BE2C (cell line): ENCODE results near the gene EYS.
"Not testable (repeated sequence)": the region's sequence is repeated elsewhere in the genome, so short reads cannot be mapped to it uniquely, and the experiment has no call there.

ENCODE experiments used
- DNase-seq: peaks from one replicate; pipeline ENCODE4 v3.0.0-alpha.2; 2020
- H3K27me3 ChIP-seq: fragments of 250-450 bp; sonication (Bioruptor Pico); 2 replicates; pipeline ENCODE4 v1.5.1; 2020; ENCODE audit warnings: mild to moderate bottlenecking
- H3K36me3 ChIP-seq: fragments of 250-450 bp; sonication (Bioruptor Pico); 2 replicates; pipeline ENCODE4 v1.5.1; 2020; ENCODE audit warnings: mild to moderate bottlenecking
- H3K4me1 ChIP-seq: fragments of 250-450 bp; sonication (Bioruptor Pico); 2 replicates; pipeline ENCODE4 v1.5.1; 2020
- H3K4me3 ChIP-seq: 2 replicates; pipeline ENCODE4 v1.5.1; 2011; ENCODE audit warnings: low read depth, low read length
- H3K9me3 ChIP-seq: fragments of 250-450 bp; sonication (Bioruptor Pico); 2 replicates; pipeline ENCODE4 v1.5.1; 2020
- CTCF ChIP-seq: IDR thresholded peaks from 2 replicates; pipeline ENCODE4 v1.5.1; 2012; ENCODE audit warnings: mild to moderate bottlenecking, low read depth, low read length

Gene EYS

GRCh38 chr6:63985223-63985622 lies 1721.8 kb downstream of the EYS start:
- H3K4me3 ChIP-seq = no peak overlapping the region
- no peaks in the 10 kb centered on the region for H3K9me3 ChIP-seq
- H3K27me3 ChIP-seq = no peaks in the 10 kb centered on the region
- no peak for DNase-seq
- no peaks in the 10 kb centered on the region for H3K4me1 ChIP-seq
- no peaks in the 10 kb centered on the region for H3K36me3 ChIP-seq
- no peak for TF ChIP-seq CTCF

GRCh38 chr6:63975699-63976098 lies 1731.3 kb downstream of the EYS start:
- TF ChIP-seq CTCF = no peak

GRCh38 chr6:63968650-63969049 lies 1738.4 kb downstream of the EYS start:
- H3K9me3 ChIP-seq = no peaks in the 10 kb centered on the region
- H3K36me3 ChIP-seq = no peaks in the 10 kb centered on the region
- no peak overlapping the region for H3K4me3 ChIP-seq
- no peaks in the 10 kb centered on the region for H3K27me3 ChIP-seq
- no peaks in the 10 kb centered on the region for H3K4me1 ChIP-seq
- DNase-seq = no peak
- TF ChIP-seq CTCF = no peak

More at GRCh38 chr6:63975699-63976098, 1731.3 kb downstream of the EYS start:
- H3K4me3 ChIP-seq = no peak overlapping the region
- DNase-seq = no peak
- H3K27me3 ChIP-seq = no peaks in the 10 kb centered on the region
- H3K4me1 ChIP-seq = no peaks in the 10 kb centered on the region
- H3K9me3 ChIP-seq = no peaks in the 10 kb centered on the region
- no peaks in the 10 kb centered on the region for H3K36me3 ChIP-seq

GRCh38 chr6:63964366-63964765 lies 1742.7 kb downstream of the EYS start:
- TF ChIP-seq CTCF = no peak
- Histone ChIP-seq H3K4me3 (no peak overlapping the region), H3K9me3 (no peaks in the 10 kb centered on the region), H3K27me3 (no peaks in the 10 kb centered on the region), H3K36me3 (no peaks in the 10 kb centered on the region), H3K4me1 (no peaks in the 10 kb centered on the region)
- no peak for DNase-seq

GRCh38 chr6:63963769-63964315 lies 1743.2 kb downstream of the EYS start:
- Histone ChIP-seq H3K9me3 (no peaks in the 10 kb centered on the region), H3K4me1 (no peaks in the 10 kb centered on the region), H3K27me3 (no peaks in the 10 kb centered on the region), H3K36me3 (no peaks in the 10 kb centered on the region), H3K4me3 (no peak overlapping the region)
- TF ChIP-seq CTCF = no peak
- no peak for DNase-seq

GRCh38 chr6:63953336-63954021 lies 1753.5 kb downstream of the EYS start:
- H3K9me3 ChIP-seq, H3K36me3 ChIP-seq, DNase-seq: not testable (repeated sequence)

More at GRCh38 chr6:63953336-63954021, 1753.5 kb downstream of the EYS start:
- H3K27me3 ChIP-seq, H3K4me3 ChIP-seq, H3K4me1 ChIP-seq: not testable (repeated sequence)
